Caki2 (cell line): ENCODE results near the gene TMEM53. TPM values are rescaled to one million over a fixed set of nuclear protein-coding genes. Genes with fewer than 3 reads are reported as not detected.

Experiments used
- DNase-seq: peaks from one replicate; pipeline ENCODE4 v3.0.0-alpha.2; 2015; ENCODE audit warnings: low read depth
- in situ Hi-C: cut with HindIII; loops from 2 replicates; pipeline ENCODE4 v1.10.0; 2016; ENCODE audit warnings: low sequenced_read_pairs, low pct_unique_long_range_greater_than_20kb, mixed read lengths
- total RNA-seq: library from RNA; depleted of rRNA; stranded (reverse); fragments of >200 nt; shearing (Covaris generic); gene quantifications from 2 replicates; pipeline ENCODE4 v1.2.3, GENCODE V29; 2014; ENCODE audit warnings: low replicate concordance

Gene TMEM53
- total RNA-seq, 1 experiment from 2014 or later: 7.6 TPM

GRCh38 chr1:44653107-44653964 lies 20.9 kb downstream of the TMEM53 start:
- in situ Hi-C loops: no loop called here

GRCh38 chr1:44652445-44653106 lies 21.7 kb downstream of the TMEM53 start:
- in situ Hi-C loops: no loop called here

More at GRCh38 chr1:44653107-44653964, 20.9 kb downstream of the TMEM53 start:
- no peak for DNase-seq

GRCh38 chr1:44651069-44651468 lies 23.2 kb downstream of the TMEM53 start:
- in situ Hi-C loops: no loop called here
- no peak for DNase-seq

More at GRCh38 chr1:44652445-44653106, 21.7 kb downstream of the TMEM53 start:
- DNase-seq: peak; percentile 39

- no peak for DNase-seq
- in situ Hi-C loops: no loop called here
Measured at GRCh38 chr1:44650159-44650831, 24.0 kb downstream of the TMEM53 start.

- in situ Hi-C loops: no loop called here
- no peak for DNase-seq
Measured at GRCh38 chr1:44649788-44650158, 24.5 kb downstream of the TMEM53 start.

GRCh38 chr1:44648529-44649250 lies 25.6 kb downstream of the TMEM53 start:
- in situ Hi-C loops: no loop called here
- no peak for DNase-seq

- no peak for DNase-seq
- in situ Hi-C loops: no loop called here
Measured at GRCh38 chr1:44647896-44648295, 26.4 kb downstream of the TMEM53 start.

- no peak for DNase-seq
- in situ Hi-C loops: no loop called here
Measured at GRCh38 chr1:44646261-44647110, 27.8 kb downstream of the TMEM53 start.

- DNase-seq: no peak
- in situ Hi-C loops: no loop called here
Measured at GRCh38 chr1:44645476-44646244, 28.6 kb downstream of the TMEM53 start.

GRCh38 chr1:44644806-44645205 lies 29.5 kb downstream of the TMEM53 start:
- no peak for DNase-seq
- in situ Hi-C loops: no loop called here

- in situ Hi-C loops: no loop called here
- DNase-seq: no peak
Measured at GRCh38 chr1:44643721-44644334, 30.5 kb downstream of the TMEM53 start.

- in situ Hi-C loops: no loop called here
- no peak for DNase-seq
Measured at GRCh38 chr1:44642925-44643324, 31.4 kb downstream of the TMEM53 start.

GRCh38 chr1:44642255-44642654 lies 32.0 kb downstream of the TMEM53 start:
- no peak for DNase-seq
- in situ Hi-C loops: no loop called here

GRCh38 chr1:44641126-44642102 lies 32.9 kb downstream of the TMEM53 start:
- in situ Hi-C loops: no loop called here
- no peak for DNase-seq

GRCh38 chr1:44640200-44640853 lies 34.0 kb downstream of the TMEM53 start:
- in situ Hi-C loops: no loop called here
- no peak for DNase-seq
